ENCODE data around the gene USH2A.

USH2A gene

DNA sequence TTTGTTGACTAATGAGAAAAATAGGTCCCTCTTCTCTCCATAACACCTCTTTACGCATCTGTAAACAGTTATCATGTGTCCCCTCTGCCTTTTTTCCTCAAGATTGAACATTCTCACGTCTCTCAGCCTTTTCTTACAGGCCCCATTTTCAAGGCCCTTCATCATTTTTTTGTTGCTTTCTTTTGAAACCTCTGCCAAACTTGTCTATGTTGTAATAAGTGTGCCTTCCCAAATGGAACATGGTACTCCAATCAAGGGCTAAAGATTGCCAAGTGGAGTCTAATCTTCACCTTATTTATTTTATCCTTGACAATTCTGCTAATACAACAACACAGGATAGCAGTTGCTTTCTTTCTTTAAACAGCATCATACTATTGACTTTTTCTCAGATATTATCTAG lies 280.3 kb downstream of the USH2A start:
- no peak for DNase-seq (ENCODE audit: low read depth in 2 of 3, low spot score in 1 of 3)

DNA sequence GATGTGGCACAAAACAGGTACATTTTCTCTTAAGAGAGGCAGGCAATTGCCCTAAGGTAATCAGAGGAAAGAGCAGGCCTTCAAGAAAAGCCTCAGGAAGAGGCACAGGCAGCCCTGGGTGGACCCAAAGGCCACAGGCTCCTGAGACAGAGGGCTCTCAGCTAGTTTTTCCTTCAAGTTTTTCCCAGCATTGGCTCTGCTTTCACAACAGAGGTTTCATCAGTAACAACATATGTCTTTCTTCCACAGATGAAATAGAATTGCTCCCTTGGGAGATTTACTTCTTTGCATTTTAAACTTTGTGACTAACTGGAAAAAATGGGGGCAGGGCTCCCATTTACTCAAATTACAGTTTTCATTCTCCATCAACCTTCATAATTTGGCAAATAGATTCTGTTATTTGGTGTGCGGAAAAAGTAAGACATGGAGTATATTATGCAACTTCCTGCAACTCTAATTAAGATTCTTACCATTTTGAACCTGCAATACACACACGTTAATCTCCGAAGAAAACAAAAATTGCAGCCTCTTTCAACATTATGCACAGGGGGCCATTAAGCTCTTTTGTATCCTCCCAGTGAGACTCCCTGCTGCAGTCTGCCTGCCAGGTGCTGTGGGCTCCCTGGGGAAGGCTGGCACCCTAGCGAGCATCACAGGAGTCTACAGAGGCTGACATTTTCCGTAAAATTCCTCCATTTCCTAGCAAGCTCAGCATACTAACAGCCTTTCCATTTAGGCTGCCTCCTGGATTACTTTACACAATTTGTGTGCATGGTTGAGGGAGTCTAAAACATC lies 282.3 kb downstream of the USH2A start:
- DNase-seq (ENCODE audit: low read depth in 2 of 3, low spot score in 1 of 3): no peak

DNA sequence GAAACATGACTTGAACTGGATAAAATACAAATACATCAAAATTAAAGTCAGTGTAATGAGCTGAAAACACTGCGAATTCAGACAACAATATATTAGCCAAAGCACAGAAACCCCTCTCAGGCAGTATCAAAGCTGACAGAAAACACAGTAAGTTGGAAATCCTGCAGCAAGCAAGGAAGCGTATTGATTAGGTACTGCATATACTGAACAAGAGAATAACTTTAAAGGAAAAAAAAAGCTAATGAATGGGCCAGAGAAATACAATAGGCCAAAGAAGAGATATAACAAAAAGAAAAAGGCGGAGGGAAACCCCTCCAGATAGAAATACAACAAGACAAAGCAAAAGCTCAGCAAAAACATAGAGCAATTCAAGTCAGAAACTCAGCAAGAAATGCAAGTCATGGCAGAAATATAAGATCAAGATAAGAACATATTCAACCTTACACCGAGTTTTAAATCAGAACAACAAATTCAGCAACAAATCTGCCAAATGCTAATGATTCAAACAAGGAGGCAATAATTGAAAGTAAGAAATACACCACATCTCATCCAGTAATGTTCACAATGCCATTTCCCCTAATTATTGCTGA lies 299.0 kb downstream of the USH2A start:
- DNase-seq (ENCODE audit: low read depth in 2 of 3, low spot score in 1 of 3): no peak

DNA sequence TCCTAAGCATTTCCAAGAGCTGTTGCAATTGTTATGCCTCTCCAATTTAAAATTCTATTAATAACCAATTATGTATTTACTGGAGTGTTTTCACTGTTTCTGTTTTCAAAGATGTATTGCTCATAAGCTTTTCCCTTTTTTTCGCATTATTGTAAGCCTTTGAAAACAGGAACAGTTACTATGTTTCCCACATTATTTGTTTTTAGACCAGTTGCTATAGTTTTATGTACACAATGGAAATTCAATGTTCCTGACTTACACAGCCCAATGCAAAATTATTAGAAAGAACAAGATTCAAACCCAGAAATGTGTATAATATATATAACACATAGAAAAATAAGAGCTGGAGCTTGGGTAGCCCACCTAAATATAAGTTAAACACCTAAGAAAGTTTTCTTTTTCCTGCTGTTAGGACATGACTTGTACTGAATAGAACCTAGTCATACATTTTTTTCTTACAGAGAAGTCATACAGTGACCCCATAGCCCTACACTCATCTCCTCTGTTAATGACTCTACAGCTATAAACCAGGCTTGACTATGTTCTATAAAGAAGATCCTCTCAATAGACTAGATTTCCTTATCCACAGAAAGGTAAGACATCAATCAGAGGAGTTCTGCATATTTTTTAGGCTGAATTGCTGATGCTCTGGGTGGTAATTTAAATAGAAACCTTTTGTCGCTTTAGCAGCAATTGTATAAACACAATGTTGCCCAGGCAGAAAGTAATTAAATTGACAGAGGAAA lies 299.6 kb downstream of the USH2A start:
- DNase-seq (ENCODE audit: low read depth in 2 of 3, low spot score in 1 of 3): no peak

DNA sequence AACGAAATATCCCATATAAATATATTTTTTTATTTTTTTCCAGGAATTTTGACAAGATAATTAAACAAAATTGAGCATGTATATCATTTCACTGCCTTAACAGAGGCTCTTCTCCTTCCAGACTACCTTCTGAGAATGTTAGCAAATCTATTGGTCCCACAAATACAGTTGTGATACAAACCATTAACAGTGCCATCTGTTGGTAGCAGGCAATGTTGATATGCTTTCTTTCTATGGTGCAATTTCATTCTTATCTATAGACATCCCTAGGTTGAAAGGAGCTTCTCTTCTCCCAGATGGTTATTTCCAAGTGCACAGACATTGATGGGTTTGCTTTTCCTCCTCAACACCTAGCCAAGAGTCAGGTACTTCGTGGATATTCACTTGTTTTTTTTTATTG lies 303.6 kb downstream of the USH2A start:
- no peak for DNase-seq (ENCODE audit: low read depth in 2 of 3, low spot score in 1 of 3)

DNA sequence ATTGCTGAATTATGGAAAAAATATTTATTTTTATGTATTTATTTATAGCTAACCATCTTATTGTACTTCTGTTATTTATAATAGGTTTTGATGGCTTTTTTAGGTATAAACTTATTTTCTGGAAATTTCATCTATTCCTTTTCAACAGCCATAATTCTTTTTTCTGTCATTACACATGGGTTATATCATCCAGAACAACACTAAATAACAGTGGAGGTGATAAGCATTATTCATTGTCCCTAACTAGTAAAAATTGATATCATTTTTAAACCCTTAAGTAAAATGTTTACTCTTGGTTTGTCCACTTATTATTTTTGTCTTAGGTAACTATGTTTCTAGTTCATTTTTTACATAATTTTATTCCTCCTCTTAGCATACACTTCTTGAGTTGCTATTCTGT lies 309.1 kb downstream of the USH2A start:
- DNase-seq (ENCODE audit: low read depth in 2 of 3, low spot score in 1 of 3): no peak

DNA sequence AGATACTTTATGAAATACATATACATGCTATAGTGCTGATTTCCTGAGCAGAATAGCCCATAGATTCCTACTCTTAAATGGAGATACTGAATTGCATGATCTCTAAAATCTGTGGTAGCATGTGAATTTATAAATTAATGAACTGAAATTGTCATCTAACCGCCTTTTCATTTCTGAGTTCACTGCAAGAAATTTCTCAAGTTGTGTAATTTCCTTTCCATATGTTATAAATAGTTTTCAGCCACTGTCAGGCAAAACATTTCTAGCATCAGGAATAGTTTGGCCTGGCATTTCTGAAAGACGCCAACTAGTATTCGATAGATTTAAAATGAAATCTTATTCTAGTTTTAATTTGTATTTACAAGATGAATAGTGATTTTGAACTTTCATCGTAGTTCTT lies 310.1 kb downstream of the USH2A start:
- DNase-seq (ENCODE audit: low read depth in 2 of 3, low spot score in 1 of 3): no peak

DNA sequence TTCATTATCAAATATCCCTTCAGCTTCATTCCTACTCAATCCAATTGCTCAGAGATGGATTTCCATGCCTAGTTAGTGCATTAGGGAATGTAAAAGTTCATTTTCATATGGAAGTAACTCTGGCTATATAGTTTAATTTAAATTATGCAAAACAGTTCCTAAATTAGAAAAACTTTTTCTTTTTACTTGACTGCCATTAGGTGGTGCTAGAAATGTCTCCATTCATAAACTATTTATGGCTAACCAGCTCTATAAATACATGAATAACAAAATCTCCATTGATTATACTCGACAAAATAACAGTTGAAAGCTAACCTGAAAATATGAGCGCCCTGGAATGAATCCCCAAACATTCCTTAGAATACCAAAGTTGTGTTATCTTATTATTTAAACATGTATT lies 311.4 kb downstream of the USH2A start:
- DNase-seq (ENCODE audit: low read depth in 2 of 3, low spot score in 1 of 3): no peak

DNA sequence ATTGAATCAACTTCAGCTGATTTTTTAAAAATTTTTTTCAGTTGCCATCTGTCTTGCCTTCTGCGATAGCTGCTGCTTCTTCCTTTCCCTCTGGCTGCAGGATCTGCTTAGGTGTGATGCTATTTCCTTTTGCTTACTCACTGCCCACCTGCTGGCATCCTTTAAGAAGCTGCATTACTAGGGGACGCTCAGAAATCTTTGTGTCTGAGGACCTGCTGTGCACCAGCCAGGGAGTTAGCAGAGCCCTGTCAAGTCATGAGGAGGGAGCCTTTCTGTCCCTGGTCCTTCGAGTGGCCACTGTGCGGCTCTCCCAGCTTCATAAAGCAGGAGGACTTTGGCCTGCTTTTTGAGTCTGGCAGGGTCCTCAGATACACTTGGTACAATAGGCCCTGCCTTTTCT lies 327.8 kb downstream of the USH2A start:
- DNase-seq (ENCODE audit: low read depth in 2 of 3, low spot score in 1 of 3): no peak

DNA sequence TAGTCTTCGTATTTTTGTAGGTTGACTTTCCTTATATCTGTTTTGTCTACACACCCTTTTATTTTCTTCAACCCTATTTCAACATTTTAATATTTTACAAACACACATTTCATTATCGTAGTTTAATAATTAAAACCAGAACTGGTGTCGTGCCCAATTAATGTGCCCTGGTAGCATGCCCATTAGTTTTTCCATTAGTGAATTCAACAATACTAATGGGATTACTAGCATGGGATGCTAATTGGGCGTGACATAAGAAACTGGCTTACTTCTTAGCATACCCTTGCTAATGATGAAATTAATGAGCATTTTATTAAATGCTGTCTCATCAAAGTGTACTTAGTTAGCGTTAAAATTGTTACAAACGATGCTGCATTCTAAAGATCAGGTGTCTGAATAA lies 332.7 kb downstream of the USH2A start:
- DNase-seq (ENCODE audit: low read depth in 2 of 3, low spot score in 1 of 3): no peak

DNA sequence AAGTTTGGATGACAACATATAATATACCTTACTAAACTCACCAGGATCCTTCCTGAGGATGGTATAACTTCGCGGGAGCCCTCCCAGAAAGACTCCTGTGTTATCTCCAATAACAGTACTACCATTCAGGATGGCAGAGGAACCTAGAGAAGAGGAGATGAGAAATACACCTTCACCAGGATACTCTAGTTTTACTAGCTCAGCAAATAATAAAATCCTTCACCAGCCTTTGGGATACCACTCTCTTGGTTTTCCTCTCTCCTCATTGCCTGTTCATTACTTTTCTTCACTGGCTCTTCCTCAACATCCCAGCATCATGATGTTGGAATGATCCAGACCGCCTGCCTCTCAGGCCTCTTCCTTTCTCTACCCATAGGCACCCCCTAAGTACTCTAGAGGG lies 336.6 kb downstream of the USH2A start:
- no peak for DNase-seq (ENCODE audit: low read depth in 2 of 3, low spot score in 1 of 3)

DNA sequence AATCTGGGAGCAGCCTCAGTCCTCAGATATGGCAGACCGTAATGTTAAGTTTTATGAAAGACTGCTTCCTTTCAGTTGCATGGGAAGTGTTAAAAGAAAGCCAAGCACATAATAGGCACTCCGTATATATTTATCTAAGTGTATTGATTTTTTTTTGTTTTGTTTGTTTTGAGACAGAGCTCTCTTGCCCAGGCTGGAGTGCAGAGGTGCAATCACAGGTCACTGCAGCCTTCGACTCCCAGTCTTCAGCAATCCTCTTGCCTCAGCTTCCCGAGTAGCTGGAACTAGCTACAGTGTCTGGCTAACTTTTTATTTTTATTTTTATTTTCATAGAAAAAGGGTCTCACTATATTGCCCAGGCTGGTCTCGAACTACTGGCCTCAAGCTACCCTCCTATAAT lies 341.8 kb downstream of the USH2A start:
- no peak for DNase-seq (ENCODE audit: low read depth in 2 of 3, low spot score in 1 of 3)

DNA sequence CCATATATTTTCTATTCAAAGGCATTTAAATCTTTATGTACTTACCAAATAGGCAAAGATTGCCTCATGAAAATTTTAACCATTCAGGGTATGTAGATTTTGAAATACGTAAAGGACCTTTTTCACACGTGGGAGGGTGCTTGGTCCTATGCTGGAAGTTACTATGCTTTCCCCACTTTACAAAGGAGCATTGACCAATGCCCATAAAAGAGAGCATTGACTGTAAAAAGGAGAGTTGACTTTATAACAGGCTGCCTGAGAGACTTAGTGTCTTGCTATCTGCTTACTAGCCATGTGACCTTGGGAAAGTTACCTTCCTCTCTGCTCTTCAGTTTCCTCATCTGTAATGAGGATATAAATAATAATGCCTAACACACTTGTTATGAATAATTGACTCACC lies 346.5 kb downstream of the USH2A start:
- no peak for DNase-seq (ENCODE audit: low read depth in 2 of 3, low spot score in 1 of 3)

DNA sequence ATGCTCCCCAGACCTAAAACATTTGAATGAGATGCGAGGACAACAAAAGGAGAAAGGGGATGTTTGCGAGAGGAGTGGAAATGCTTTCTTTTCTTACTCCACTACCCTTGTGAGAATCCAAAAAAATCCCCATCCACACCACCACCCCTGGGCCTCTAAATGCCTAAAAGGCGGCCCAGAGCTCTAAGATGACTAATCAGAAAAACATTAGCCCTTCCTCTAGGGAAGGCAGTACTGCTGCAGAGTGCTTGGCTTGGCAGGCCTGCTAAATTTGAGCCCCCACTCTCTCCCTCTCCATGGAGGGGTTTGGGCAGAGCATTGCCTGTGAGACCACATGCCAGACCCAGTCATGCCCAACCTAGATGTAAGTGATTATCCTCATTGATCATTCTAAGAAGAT lies 347.9 kb downstream of the USH2A start:
- DNase-seq (ENCODE audit: low read depth in 2 of 3, low spot score in 1 of 3): no peak

DNA sequence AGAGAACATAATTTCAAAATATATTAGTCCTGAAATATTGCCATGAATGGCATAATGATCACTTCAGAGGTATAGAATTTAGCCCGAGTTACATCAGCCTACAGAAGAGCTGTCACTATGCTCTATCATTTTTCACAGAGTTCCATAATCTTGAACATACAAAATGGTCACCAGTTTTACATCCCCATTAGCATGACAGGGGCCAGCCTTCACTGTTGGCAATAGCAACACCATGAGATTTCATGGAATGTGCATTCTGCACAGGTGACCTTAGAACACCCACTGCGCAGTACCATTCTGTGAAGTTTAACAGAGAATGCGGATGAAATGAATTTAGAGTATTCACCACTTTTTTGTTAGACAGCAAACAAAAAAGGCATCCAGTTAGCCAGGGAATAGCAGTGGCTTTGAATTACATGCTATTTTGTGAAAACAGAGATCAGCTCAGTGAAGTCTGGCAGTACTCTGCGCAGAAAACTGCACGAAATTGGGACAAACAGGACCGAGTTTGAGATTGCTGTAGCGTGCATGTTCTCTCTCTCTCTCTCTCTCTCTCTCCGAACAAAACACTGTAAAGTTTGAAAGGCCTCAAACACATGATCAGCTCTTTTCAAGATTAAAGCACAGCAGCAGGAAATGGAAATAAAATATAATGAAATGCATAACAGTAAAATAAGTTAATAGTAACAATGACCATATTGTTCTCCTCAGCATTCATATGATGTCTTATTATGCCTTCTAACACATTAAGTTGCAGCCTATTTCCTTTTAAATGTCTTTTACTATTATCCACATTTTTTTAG lies 349.3 kb downstream of the USH2A start:
- DNase-seq (ENCODE audit: low read depth in 2 of 3, low spot score in 1 of 3): no peak

DNA sequence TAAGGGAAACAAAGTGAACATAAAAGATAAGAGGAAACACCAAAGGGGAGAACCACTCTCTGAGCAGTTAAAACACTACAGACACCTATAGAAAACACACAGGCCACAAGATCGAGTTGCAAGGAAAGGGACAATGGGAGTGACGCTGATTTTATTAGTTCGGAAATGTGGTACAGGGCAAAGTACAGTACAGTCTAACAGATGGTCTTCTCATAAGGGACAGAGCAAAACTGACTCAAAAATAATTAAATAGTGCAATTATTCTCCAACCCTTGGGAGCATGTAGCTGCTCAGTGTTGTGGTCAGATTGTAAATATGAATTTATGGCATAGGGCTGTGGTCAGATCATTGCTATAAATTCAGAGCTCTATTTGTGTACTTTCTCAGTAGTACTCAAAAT lies 352.0 kb downstream of the USH2A start:
- DNase-seq (ENCODE audit: low read depth in 2 of 3, low spot score in 1 of 3): no peak

DNA sequence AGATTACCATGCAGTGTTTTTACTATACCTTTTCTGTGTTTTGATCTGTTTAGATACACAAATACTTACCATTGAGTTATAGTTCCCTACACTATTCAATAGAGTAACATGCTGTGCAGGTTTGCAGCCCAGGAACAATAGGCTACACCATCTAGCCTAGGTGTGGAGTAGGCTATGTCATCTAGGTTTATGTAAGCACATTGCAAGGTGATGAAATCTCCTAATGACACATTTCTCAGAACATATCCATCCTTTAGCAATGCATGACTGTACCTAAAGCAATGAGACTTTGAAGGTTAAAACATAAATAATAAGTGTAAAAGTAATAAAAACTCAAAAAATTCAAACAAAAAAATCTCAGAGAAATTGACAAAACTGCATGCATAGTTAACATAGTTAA lies 358.6 kb downstream of the USH2A start:
- DNase-seq (ENCODE audit: low read depth in 2 of 3, low spot score in 1 of 3): no peak

DNA sequence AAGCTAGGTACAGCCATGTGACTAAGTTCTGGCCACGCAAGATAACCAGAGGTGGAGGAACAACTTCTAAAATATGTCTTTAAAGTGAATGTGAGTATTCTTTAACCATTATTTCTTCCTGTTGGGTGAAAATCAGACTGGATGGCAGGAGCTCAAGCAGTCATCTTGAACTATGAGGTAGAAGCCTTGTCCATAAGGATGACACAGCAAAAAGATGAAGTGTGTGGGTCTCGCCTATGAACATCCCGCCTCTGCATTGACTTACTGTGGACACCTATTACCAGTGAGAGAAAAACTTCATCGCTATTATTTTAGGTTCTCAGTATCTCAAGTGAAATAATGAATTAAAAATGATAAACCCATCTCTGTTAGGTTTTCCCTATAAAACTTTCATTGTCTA lies 365.3 kb downstream of the USH2A start:
- DNase-seq (ENCODE audit: low read depth in 2 of 3, low spot score in 1 of 3): no peak

DNA sequence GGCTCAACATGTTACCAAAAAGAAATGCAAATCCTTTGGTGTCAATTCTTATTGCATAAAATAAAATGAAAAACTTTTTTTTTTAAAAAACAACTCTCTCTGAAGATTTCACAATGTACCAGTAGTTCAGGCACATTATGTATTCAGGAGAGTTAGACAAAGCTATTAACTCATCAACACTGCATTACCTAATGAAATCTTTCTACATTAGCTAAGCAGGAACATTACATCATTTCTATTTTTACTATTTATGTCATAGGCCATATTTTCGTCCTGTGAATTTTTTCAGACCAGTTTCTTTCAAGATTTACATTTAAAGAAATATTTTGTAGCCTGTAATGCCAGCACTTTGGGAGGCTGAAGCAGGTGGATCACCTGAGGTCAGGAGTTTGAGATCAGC lies 366.2 kb downstream of the USH2A start:
- no peak for DNase-seq (ENCODE audit: low read depth in 2 of 3, low spot score in 1 of 3)

DNA sequence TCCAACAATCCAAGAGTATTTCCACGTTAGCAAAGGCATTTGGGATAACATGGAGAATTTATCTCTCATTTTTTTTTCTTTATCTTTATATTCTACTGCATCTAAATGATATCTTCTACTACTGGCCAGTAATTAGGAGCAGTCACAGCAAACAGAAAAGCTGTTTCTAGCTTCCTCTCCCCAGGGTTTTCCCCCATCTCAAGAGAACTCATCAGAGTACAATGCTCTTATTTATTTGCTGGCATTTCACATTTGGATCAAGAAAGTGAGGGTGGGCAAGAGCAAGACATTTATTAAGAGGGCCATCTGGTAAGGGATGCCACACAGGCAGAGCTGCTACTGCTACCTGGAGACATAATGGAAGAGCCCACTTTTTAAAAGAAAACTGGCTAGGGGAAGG lies 368.2 kb downstream of the USH2A start:
- DNase-seq (ENCODE audit: low read depth in 2 of 3, low spot score in 1 of 3): no peak

DNA sequence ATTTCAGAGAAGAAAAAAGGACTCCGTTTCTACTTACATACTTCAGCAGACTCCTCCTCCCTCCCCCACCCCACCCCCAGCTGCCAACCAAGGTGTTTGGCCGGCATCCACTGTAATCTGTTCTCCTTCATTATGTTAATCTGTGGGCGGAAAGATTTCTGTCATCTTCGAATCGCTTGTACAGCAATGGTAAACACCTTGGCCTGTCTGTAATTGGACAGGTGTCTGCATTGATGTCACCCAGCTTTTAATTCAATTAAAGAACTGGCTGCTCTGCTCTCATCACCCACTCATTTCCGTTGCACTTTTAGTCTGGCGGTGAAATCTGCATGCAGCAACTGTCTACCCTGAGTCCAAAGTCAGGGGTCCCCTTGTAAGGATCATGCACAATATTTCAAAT lies 368.6 kb downstream of the USH2A start:
- DNase-seq (ENCODE audit: low read depth in 2 of 3, low spot score in 1 of 3): no peak

DNA sequence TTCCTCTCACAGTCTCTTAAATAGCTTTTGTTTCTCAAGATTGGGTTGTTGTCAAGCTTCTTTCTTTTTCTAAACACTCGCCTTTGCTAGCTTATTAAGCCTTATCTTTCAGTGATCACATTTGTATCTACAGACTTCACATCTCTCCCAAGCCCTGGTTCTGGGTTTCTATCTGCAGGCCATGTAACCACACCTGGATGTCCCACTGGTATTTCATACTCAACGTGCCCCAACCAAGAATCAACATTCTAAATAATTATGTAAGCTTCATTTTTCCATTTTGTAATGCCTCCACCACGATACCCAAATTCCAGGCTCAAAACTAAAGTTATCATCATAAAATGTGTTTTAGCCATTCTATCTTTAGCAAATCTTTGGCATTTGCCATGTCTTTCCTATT lies 372.2 kb downstream of the USH2A start:
- no peak for DNase-seq (ENCODE audit: low read depth in 2 of 3, low spot score in 1 of 3)

Measured in stimulated activated CD4-positive, alpha-beta T cell treated with anti-CD3 and anti-CD28 coated beads, Interleukin-12 subunit alpha, Interleukin-12 subunit beta, amount 100 ng/mL, for 48 hours (primary cell).